ENCODE data around the gene SH3TC1. TPM values are rescaled to one million over a fixed set of nuclear protein-coding genes. Genes with fewer than 3 reads are reported as not detected.

Gene SH3TC1
- total RNA-seq, 8 experiments from 2014 or later, result 0.96 to 22.2 (median 3.6) TPM

GRCh38 chr4:8289956-8290700 is 91.0 kb downstream of the SH3TC1 start:
- no peak for ATAC-seq (replicated peaks in 6 of 8)
- no peaks in the 10 kb centered on the region for H3K4me1 ChIP-seq (replicated peaks in 1 of 2)
- in situ Hi-C loops (cut with MboI; ENCODE audit: low pct_unique_long_range_greater_than_20kb in 2 of 9, low sequenced_read_pairs in 9 of 9, unreplicated experiment in 9 of 9), result no loop called here
- H3K27ac ChIP-seq, result no peak overlapping the region
- no peak overlapping the region for H3K4me3 ChIP-seq
- 71 to 100% (median 89%) methylated on average over 1 to 15 of the region's 29 CpGs; no CpG with 5 or more reads in 1 of the 10 experiments for WGBS, 10 experiments

GRCh38 chr4:8290701-8290970 is 91.5 kb downstream of the SH3TC1 start:
- no peak for ATAC-seq (replicated peaks in 6 of 8)
- WGBS, 10 experiments, result 80 to 100% (median 92%) methylated on average over 1 to 5 of the region's 8 CpGs; no CpG with 5 or more reads in 7 of the 10 experiments
- in situ Hi-C loops (cut with MboI; ENCODE audit: low pct_unique_long_range_greater_than_20kb in 2 of 9, low sequenced_read_pairs in 9 of 9, unreplicated experiment in 9 of 9), result no loop called here
- Histone ChIP-seq H3K4me3 (no peak overlapping the region), H3K4me1 (replicated peaks in 1 of 2) (no peaks in the 10 kb centered on the region), H3K27ac (no peak overlapping the region)

Other genes starting within 250 kb of the SH3TC1 start
- gene ABLIM2, start 40.5 kb upstream of the SH3TC1 start, total RNA-seq, result 10 to 100 TPM in 2 of 8 experiments, 1 to 10 TPM in 5, under 1 TPM in 1; 0.58 to 18.7 (median 6.5) TPM
- gene HTRA3, start 70.5 kb downstream of the SH3TC1 start, total RNA-seq, result 100 to 1,000 TPM in 1 of 8 experiments, 1 to 10 TPM in 6, under 1 TPM in 1; 0.54 to 101 (median 1.8) TPM
- gene ACOX3, start 241.4 kb downstream of the SH3TC1 start, total RNA-seq, result 10 to 100 TPM in 6 of 8 experiments, 1 to 10 TPM in 2; 6.9 to 19.7 (median 12.6) TPM
- 10 to 100 TPM in 4 of 8 experiments, 1 to 10 TPM in 4; 7.9 to 18.4 (median 11.1) TPM for gene TRMT44, start 241.5 kb downstream of the SH3TC1 start, total RNA-seq

All from motor neuron (in vitro differentiated cells).